H1 (cell line): ENCODE measurements around the gene NPR2.

Experiments used
- CTCF ChIP-seq, 3 experiments: IDR thresholded peaks; 1 replicate in 2 of 3; 2 replicates in 1 of 3; pipeline versions ENCODE4 v1.5.1 to v1.6.1; 2011; ENCODE audit warnings: low read length in 3 of 3, mild to moderate bottlenecking in 3 of 3, inconsistent platforms in 2 of 3, low read depth in 1 of 3, moderate library complexity in 1 of 3; ENCODE audit not compliant: insufficient read depth in 1 of 3; ENCODE audit errors: control extremely low read depth in 1 of 3
- TBP ChIP-seq: IDR thresholded peaks from 2 replicates; pipeline ENCODE4 v1.6.1; 2011; ENCODE audit warnings: low read depth, low read length, improper control_type of control experiment

- TF ChIP-seq CTCF (IDR thresholded peaks at IDR 0.05; ENCODE audit: control extremely low read depth in 1 of 3, insufficient read depth in 1 of 3, low read depth in 1 of 3, low read length in 3 of 3) = no peak
- TF ChIP-seq TBP = no peak
Observed at GRCh38 chr9:35806101-35806500, 14.7 kb downstream of the NPR2 start.
